Measurements from ENCODE around the gene HAND1.

HAND1 gene

DNA sequence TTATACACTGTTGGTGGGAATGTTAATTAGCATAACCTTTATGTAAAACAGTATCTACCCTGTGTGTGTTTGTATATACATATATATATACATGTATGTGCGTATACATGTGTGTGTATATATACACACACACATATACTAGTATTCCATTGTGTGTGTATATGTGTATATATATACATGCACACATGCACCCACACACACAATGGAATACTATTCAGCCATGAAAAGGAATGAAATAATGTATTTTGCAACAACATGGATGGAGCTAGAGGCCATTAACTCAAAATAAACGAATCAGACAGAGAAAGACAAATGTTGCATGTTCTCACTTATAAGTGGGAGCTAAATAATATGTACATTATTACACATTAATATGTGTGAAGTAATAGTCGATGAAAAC lies 49.8 kb downstream of the HAND1 start:
- POLR2A ChIA-PET: no interaction called here
- CTCF ChIA-PET: interaction anchor here (1.1 to 1.7 kb wide), 2 partner anchors 23 to 36 kb away, joined by 3 to 4 read pairs; no protein-coding TSS in a partner anchor
- H3K4me3 ChIP-seq (ENCODE audit: low read depth, low read length): no peak overlapping the region
- TF ChIP-seq, protein P1, sequence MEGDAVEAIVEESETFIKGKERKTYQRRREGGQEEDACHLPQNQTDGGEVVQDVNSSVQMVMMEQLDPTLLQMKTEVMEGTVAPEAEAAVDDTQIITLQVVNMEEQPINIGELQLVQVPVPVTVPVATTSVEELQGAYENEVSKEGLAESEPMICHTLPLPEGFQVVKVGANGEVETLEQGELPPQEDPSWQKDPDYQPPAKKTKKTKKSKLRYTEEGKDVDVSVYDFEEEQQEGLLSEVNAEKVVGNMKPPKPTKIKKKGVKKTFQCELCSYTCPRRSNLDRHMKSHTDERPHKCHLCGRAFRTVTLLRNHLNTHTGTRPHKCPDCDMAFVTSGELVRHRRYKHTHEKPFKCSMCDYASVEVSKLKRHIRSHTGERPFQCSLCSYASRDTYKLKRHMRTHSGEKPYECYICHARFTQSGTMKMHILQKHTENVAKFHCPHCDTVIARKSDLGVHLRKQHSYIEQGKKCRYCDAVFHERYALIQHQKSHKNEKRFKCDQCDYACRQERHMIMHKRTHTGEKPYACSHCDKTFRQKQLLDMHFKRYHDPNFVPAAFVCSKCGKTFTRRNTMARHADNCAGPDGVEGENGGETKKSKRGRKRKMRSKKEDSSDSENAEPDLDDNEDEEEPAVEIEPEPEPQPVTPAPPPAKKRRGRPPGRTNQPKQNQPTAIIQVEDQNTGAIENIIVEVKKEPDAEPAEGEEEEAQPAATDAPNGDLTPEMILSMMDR (IDR thresholded peaks at IDR 0.05; ENCODE audit: insufficient read depth, low read length, missing control alignments): no peak
- no peak for DNase-seq (ENCODE audit: low read depth, low spot score)
